KBM-7 (cell line): ENCODE data around the gene SELENBP1.
A peak's percentile ranks its signal among the peaks of the same experiment; 100 is the strongest.

ENCODE experiments used
- DNase-seq: peaks from one replicate; pipeline ENCODE4 v3.0.0-alpha.2; 2015
- in situ Hi-C: fragments of 300-500 bp; cut with MboI; formaldehyde crosslinking; loops from 2 replicates; pipeline ENCODE4 v1.14.3; 2020; ENCODE audit warnings: low sequenced_read_pairs, low pct_unique_long_range_greater_than_20kb, mixed read lengths

SELENBP1 gene

DNA sequence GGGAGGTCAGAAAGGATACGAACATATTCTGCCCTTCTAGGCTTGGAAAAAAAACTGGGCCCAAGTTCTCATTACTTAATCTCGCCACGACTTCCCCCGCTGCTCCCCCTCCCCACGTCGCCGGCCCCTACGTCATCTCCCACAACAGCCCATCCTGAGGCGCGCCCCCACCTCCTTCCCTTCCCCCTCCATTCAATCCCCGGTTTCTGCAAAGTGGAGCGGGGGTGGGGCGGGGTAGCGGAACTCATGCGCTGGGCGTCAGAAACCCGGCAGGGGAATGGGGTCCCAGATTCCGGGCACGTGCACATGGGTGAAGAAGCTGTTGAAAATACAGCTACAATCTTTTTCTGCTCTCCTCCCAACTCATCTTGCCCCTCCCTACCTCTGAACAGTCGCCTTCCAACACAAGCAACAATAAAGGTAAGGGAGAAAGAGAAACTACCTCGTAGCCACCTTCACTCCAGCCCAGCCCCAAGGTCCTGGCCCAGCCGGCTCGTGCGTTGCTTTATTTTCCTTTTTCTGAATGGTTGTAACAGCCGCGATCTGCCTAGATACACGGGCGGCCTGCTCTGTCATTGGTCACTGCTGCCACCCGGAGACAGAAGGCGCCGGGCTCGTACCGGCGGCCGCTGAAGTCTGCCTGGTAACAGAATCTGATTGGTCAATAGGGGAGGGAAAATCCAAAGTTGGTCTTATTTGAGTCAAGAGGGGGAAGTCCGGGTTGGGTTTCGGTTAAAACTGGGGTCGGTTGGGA lies 25.6 kb downstream of the SELENBP1 start, which contains the start of gene RFX5:
TSS of gene RFX5 (minus strand) at position 484 of the 754 bp plus-strand sequence. CDS start 932 bp downstream, outside the sequence.
- DNase-seq: peak; percentile 100
- in situ Hi-C loops: no loop called here

- no peak for DNase-seq
- in situ Hi-C loops: no loop called here
Observed at GRCh38 chr1:151346082-151346768, 26.3 kb downstream of the SELENBP1 start.

DNA sequence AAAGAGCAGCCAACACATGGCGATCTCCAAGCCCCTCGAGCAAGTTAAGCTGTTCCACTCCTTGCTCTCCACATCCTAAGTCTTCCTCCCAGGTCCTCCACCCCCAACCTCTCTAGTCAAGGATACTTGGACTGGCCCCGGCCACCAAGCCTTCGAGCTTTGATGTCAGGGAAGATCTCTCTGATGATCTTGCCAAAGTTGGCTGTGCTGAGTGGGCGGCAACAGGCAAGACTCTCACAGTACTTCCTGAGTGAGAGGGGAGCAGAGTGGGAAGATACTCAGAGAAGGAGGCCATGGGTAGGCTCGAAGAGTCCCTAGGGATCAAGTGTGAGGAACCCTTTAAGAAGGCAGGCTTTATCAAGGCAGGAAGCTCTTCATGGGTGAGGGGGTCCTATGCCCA lies 28.2 kb downstream of the SELENBP1 start:
- in situ Hi-C loops: no loop called here
- DNase-seq: no peak

DNA sequence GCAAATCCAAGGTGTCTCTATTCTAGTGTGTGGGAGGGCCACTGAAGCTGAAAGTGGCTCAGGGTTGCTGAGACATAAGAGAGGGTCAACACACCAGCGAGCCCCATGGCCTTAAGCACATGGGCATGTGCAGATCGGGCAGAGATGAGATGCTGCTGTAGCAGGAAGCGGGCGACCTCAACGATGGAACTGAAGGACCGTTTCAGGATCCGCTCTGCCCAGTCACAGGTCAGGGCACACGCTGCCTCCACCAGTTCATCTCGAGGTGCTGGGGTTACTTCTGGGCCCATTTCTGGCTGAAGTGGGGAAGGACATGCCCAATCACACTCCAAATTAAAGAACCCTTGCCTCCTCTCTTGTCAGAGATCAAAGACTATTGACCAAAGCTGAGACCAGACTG lies 28.9 kb downstream of the SELENBP1 start:
- no peak for DNase-seq
- in situ Hi-C loops: no loop called here

DNA sequence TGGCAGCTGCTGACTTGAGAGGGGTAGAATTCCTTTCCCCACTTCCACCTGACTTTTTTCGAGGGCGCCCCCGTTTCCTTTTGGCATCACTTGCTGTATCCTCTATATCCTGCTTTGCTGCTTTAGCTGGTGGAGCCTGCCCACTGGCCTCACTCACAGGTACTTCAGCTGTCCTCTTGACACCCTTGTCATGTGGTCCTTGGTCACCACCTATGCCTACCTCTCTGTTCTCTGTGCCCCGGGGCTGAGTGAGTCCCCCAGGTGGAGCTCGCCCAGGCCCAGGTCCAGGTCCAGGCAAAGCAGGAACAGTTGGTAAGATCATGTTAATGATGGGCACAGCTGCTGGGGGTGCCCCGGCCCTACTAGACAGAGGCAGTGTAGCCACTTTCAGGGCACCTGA lies 29.9 kb downstream of the SELENBP1 start:
- in situ Hi-C loops: no loop called here
- DNase-seq: no peak

DNA sequence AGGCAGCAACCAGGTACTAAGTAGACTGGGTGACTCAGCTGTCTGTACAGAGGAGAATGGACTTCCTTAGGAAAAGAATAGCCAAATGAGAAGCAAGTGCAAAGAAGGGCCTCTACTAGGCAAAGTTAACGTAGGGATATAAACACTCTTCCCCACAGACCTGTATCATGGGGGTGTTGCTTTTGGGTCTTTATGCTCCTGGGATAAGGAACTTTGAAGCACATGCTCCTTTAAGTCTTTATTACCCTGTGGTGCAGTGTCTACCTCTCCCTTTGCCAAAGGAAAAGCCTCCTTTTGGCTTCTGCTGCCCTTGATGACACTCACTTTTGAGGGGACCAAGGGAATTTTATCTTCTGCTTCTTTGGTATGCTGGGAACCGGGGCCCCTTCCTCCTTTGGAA lies 30.5 kb downstream of the SELENBP1 start:
- in situ Hi-C loops: no loop called here
- DNase-seq: no peak

- DNase-seq: peak; percentile 84
- in situ Hi-C loops: no loop called here
Observed at GRCh38 chr1:151340870-151341754, 31.4 kb downstream of the SELENBP1 start.

DNA sequence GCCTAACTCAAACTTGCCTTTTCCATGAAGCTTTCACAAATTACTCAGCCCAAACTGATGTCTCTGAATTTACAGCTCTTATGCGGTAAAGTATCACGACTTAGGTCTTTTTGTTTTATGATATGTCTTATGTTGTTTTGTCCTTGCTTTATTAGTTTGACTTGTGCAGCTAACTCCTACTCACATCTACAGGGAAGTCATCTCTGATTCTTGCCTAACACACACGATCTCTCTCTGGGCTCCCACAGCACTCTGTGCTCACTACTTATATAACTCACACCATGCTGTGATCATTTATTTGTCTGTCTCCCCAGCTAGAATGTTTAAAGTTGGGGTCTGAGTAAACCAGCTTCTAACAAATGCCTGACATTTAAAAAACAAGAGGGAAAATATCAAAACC lies 35.9 kb downstream of the SELENBP1 start:
- in situ Hi-C loops: no loop called here
- no peak for DNase-seq

DNA sequence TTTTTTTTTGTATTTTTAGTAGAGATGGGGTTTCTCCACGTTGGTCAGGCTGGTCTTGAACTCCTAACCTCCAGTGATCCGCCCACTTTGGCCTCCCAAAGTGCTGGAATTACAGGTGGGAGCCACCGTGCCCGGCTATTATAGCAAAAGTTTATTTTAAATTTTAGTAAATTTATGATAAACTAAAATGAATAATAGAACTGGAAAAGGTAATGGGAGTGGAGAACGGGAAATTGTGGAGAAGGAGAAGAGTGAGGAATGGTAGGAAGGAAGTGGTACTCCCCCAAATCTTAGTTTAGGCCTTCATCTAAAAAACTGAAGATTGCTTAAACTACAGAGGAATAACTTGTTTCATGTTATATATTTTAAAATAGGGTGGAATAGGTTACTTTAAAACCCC lies 37.7 kb downstream of the SELENBP1 start:
- in situ Hi-C loops: no loop called here
- no peak for DNase-seq

GRCh38 chr1:151327903-151328674 lies 44.4 kb downstream of the SELENBP1 start:
- no peak for DNase-seq
- in situ Hi-C loops: no loop called here

DNA sequence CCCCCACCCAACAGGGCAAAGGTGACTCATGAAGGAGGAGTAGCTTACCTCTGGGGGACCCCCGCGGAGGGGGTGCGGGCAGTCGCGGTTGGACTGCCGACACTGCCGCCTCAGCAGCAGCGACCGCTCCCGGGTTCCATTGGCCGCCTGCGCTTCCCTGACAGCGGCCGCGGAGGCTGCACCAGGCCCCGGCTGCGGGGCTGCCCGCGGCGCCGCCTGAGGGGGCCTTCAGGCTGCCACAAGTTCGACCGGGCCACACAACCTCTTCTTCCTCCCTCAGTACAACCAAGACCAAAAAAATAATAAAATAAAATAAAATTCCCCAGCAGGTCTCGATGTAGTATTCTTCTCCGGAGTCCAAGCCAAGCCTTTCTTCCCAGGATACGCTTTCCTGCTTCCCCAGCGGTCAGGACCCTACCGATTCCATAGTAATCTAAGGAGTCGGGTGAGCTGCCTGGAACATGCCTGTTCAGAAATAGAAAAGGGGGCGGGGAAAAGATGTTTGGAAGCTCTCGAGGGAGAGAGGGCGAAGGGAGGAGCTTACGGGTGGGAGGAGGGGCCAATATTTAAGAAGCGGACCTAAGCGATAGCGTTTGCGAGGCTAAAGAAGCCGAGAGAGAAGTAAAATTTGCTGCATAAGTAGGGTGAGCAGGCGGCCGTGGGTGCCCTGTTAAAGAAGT lies 45.1 kb downstream of the SELENBP1 start, which contains the start of gene PI4KB:
TSS of gene PI4KB (minus strand) at position 194 of the 680 bp plus-strand sequence. CDS start 10,935 bp downstream, outside the sequence.
- DNase-seq: peak; percentile 98
- in situ Hi-C loops: no loop called here

DNA sequence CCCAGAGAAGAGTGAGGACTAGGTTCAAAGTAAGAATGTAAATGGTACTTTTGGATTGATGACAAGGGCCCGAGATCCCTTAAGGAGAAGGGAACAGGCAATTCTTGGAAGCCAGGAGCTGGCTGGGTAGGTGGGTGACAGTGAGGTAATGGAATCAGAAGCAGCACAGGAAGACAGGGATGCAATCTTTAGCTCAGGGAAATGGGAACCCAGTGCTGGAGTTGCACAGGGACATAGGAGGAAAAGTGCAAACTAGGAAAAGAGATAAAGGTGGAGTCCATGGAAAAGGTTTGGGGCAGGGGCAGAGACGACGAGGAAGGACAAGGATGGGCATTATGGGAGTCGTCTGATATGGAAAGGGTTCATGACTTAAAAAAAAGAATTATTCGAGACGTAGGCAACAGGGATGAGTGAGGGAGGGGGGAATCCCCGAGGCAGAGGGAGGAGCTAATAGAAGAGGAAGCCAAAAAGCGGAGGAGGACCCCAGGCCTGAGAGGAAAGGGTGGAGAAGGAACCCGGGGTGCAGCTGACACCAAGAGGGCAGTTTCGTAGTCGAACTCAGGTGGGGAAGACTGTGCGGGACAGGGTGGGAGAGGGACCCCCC lies 45.8 kb downstream of the SELENBP1 start:
- in situ Hi-C loops: no loop called here
- DNase-seq: peak; percentile 73

DNA sequence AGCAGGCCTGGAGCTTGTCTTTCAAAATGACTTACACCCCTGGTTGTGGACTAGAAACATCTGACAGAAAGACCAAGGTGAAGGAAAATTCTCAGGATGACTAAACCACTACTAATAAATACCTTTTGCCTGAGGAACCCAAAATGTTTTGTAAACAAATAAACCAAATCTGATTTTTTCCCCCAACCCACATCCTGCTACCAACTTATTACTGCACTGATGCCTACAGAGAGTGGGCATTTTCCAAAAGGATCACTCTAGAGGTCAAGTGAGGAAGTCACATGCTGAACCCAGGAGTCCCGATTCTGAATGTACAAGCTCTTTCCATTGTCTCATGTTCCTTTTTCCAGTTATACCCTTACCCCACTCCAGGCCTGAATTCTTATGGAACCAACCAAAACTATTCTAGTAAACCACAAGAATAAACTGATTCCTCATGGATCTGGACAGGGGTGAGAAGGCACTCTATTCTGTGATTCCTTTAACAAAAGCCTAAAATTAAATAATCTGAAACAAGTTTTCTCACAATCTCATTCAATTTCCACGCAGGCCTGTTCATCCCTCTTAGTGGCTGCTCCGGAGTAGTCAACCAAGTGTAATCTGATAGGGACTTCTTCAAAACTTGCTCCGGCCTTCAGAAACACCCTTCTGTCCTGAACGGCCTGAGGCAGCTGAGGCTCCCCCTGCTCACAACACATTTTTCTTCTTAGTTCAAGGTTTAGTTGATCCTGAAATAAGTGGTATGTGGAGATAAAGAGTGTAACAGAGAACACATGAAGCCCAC lies 46.7 kb downstream of the SELENBP1 start:
- peak; percentile 16 for DNase-seq
- in situ Hi-C loops: no loop called here

DNA sequence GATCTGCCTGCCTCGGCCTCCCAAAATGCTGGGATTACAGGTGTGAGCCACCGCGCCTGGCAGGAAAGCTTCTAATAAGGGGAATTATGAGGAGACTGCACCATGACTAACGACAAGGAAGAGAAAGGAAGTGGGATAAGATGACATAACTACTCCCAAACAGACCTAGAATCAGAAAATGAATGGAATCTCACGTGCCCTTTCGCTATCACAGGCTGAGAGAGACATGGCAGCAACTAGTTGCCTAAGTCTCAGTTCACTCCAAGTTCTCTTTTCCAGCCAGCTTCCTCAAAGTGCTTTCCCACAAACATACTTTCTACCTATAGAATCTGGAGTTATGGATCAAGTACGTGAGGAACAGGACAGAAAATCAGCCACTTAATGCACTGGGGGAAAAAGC lies 47.3 kb downstream of the SELENBP1 start:
- DNase-seq: no peak
- in situ Hi-C loops: no loop called here

DNA sequence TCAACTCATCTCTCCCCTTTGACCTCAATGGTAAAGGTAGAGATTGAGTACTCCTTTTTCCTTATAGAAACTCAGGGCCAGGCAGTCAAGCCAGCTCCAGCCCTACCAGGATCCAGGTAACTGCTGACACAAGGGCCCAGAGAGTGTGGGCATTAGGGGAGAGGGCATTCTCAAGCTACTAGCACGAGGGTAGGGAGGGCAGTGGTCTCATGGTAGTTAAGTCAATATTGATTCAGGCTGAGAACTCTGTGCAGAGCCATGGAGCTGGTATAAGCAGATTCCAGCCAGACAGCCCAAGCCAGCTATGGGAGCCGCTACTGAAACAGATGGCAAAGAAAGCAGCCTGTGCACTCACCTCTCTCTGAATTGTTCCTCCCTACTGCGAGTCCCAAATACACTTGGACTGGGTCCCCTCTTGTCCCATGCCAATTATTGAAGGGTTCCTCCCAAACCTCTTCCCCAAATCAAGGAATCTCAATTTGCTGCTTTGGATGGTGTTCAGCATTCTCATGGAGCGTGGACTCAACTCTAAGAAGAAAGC lies 48.0 kb downstream of the SELENBP1 start:
- in situ Hi-C loops: no loop called here
- DNase-seq: no peak

DNA sequence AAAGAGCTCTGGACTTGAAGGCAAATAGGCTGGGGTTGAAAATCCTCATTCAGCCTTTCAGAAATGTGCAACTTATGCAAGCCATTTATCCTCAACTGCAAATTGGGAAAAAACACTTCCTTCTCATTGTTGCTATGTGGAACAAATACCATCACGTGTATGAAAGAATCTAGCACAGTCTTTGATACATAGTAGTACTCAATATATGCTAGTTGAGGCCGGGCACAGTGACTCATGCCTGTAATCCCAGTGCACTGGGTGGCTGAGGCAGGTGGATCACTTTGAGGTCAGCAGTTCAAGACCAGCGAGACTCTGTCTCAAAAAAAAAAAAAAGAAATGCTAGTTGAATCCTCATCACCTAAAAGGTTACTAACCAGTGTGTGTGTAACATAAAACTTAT lies 53.5 kb downstream of the SELENBP1 start:
- DNase-seq: no peak
- in situ Hi-C loops: no loop called here
